ENCODE data around the gene MRPS18A.

Gene MRPS18A

DNA sequence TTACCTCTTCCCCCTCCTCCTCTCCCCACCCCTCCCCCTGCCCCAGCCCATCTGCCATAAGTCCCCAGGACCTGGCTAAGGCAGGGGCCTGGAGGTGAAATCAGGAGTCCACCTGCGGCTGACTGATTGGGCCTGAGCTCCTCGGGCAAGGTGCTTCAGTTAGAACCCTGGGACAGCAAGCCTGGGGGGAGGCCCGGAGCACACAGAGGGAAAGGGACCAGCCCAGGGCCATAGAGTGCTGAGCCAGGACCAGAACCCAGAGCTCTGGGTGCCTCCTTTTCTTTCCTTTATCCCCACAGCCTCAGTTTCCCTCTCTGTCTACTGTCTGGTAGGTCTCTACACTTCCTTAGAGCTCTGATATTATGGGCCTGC, 46.7 kb upstream of the MRPS18A start:
- Histone ChIP-seq H3K79me1 (ENCODE audit: low read depth, low read length) (no peaks in the 10 kb centered on the region), H3K4me2 (ENCODE audit: insufficient read depth, low read length, poor library complexity, severe bottlenecking) (no peak overlapping the region), H3K27ac (replicated peaks; ENCODE audit: low read length) (no peak overlapping the region), H3K18ac (ENCODE audit: low read length) (peak overlapping the region; percentile 77), H3K9me3 (replicated peaks in 1 of 2; ENCODE audit: control insufficient read depth in 2 of 2, insufficient read depth in 1 of 2, low read depth in 1 of 2, low read length in 2 of 2) (no peaks in the 10 kb centered on the region), H3K4me3 (ENCODE audit: low read length in 2 of 2) (no peak overlapping the region), H3K14ac (ENCODE audit: low read length) (no peak overlapping the region), H4K8ac (ENCODE audit: low read depth, low read length) (no peak overlapping the region), H3K4me1 (ENCODE audit: control insufficient read depth in 2 of 2, insufficient read depth in 1 of 2, low read depth in 1 of 2, low read length in 2 of 2) (peaks cover 0 to 3% of the 10 kb centered on the region in 2 donors), H2AFZ (ENCODE audit: low read length) (no peak overlapping the region), H2BK120ac (ENCODE audit: low read depth, low read length) (no peak overlapping the region), H4K91ac (ENCODE audit: low read depth, low read length, poor library complexity) (no peak overlapping the region), H2AK5ac (ENCODE audit: low read depth, low read length) (peak overlapping the region; percentile 44), H3K4ac (ENCODE audit: low read length) (no peak overlapping the region), H2BK15ac (ENCODE audit: low read length) (no peak overlapping the region), H2BK12ac (ENCODE audit: low read length) (no peak overlapping the region), H3K27me3 (ENCODE audit: control insufficient read depth in 3 of 3, insufficient read depth in 3 of 3, low read depth in 1 of 3, low read length in 3 of 3) (peaks cover 0 to 8% (median 0%) of the 10 kb centered on the region in 3 experiments), H3K36me3 (replicated peaks in 1 of 2; ENCODE audit: control insufficient read depth in 2 of 2, insufficient read depth in 2 of 2, low read length in 2 of 2) (no peaks in the 10 kb centered on the region), H3K9ac (ENCODE audit: low read depth, low read length, poor library complexity) (no peak overlapping the region), H2BK5ac (ENCODE audit: low read length) (no peak overlapping the region), H3K23ac (ENCODE audit: low read depth, low read length, poor library complexity) (no peak overlapping the region)
- no peak for DNase-seq (ENCODE audit: low spot score)
- WGBS, 2 donors (ENCODE audit: extremely low coverage in 2 of 2, insufficient read length in 2 of 2, insufficient replicate concordance in 1 of 2), result no CpG with 5 or more reads among the region's 3 CpGs

DNA sequence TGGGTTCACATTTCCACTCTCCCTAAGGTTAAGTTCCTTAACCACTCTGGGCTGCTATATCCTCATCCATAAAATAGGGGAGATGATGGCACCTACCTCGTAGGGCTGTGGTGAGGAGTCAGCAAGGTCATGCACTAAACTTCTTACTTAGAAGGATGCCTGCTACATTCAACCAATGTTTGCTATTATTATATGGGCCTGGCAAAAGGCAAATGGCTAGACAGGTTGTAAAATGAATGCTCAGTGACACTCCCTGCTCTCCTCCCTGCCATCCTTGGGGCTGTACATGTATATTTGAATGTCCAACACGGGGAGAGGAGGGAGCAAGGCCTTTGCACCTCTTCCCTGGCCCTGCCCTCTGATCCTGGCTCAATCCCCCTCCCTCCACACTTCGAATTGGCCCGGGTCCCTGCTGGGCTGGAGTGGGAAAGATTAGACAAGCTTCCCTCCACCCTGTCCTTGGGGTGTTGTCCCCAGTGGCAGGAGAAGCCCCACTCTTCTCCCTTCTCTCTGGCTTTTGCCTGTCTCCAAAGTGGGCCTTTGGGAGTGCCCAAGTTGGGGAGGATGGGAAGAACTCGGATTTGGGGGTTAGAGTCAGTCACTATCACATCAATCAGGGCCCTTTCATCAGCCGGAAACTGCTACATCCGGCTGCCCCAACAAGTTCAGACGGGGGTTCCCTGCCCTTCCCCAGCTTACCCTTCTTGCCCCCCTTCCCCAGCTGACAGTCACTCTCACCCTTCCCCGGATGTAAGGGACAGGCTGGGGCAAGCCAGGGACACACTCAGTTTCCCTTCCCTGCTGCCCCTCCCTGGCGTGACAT, 46.1 kb upstream of the MRPS18A start:
- Histone ChIP-seq H2BK120ac (ENCODE audit: low read depth, low read length) (no peak overlapping the region), H4K8ac (ENCODE audit: low read depth, low read length) (no peak overlapping the region), H3K27ac (replicated peaks; ENCODE audit: low read length) (no peak overlapping the region), H3K4me1 (ENCODE audit: control insufficient read depth in 2 of 2, insufficient read depth in 1 of 2, low read depth in 1 of 2, low read length in 2 of 2) (peaks cover 0 to 2% of the 10 kb centered on the region in 2 donors), H3K23ac (ENCODE audit: low read depth, low read length, poor library complexity) (no peak overlapping the region), H3K79me1 (ENCODE audit: low read depth, low read length) (no peaks in the 10 kb centered on the region), H3K4me2 (ENCODE audit: insufficient read depth, low read length, poor library complexity, severe bottlenecking) (no peak overlapping the region), H3K4ac (ENCODE audit: low read length) (no peak overlapping the region), H2AFZ (ENCODE audit: low read length) (no peak overlapping the region), H2BK15ac (ENCODE audit: low read length) (no peak overlapping the region), H4K91ac (ENCODE audit: low read depth, low read length, poor library complexity) (no peak overlapping the region), H3K4me3 (ENCODE audit: low read length in 2 of 2) (no peak overlapping the region), H3K9me3 (replicated peaks in 1 of 2; ENCODE audit: control insufficient read depth in 2 of 2, insufficient read depth in 1 of 2, low read depth in 1 of 2, low read length in 2 of 2) (no peaks in the 10 kb centered on the region), H2BK5ac (ENCODE audit: low read length) (no peak overlapping the region), H2BK12ac (ENCODE audit: low read length) (no peak overlapping the region), H2AK5ac (ENCODE audit: low read depth, low read length) (peak overlapping the region; percentile 44), H3K9ac (ENCODE audit: low read depth, low read length, poor library complexity) (no peak overlapping the region), H3K27me3 (ENCODE audit: control insufficient read depth in 3 of 3, insufficient read depth in 3 of 3, low read depth in 1 of 3, low read length in 3 of 3) (peaks cover 0 to 8% (median 0%) of the 10 kb centered on the region in 3 experiments), H3K36me3 (replicated peaks in 1 of 2; ENCODE audit: control insufficient read depth in 2 of 2, insufficient read depth in 2 of 2, low read length in 2 of 2) (no peaks in the 10 kb centered on the region), H3K18ac (ENCODE audit: low read length) (peak overlapping the region; percentile 84), H3K14ac (ENCODE audit: low read length) (no peak overlapping the region)
- DNase-seq (ENCODE audit: low spot score), result no peak
- WGBS, 2 donors (ENCODE audit: extremely low coverage in 2 of 2, insufficient read length in 2 of 2, insufficient replicate concordance in 1 of 2), result no CpG with 5 or more reads among the region's 10 CpGs

DNA sequence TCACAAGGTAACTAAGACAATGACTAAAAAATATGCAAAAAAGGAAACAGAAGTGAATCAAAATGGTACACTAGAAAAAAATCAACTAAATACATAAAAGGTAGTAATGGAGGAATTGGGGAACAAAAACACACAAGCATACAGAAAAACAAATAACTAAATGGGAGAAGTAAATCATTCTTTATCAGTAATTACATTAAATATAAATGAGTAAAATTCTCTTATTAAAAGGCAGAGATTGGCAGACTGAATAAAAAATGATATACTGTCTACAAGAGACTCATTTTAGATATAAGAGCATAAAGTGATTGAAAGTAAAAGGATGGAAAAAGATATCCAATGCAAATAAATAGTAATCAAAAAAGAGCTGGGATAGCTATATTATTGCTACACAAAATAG, 43.0 kb upstream of the MRPS18A start:
- H3K9ac ChIP-seq (ENCODE audit: low read depth, low read length, poor library complexity), result no peak overlapping the region
- H2AK5ac ChIP-seq (ENCODE audit: low read depth, low read length), result no peak overlapping the region
- peaks cover 0 to 13% (median 0%) of the 10 kb centered on the region in 3 experiments for H3K27me3 ChIP-seq (ENCODE audit: control insufficient read depth in 3 of 3, insufficient read depth in 3 of 3, low read depth in 1 of 3, low read length in 3 of 3)
- H2BK15ac ChIP-seq (ENCODE audit: low read length), result no peak overlapping the region
- no peak overlapping the region for H2BK120ac ChIP-seq (ENCODE audit: low read depth, low read length)
- H3K23ac ChIP-seq (ENCODE audit: low read depth, low read length, poor library complexity), result no peak overlapping the region
- H3K27ac ChIP-seq (replicated peaks; ENCODE audit: low read length), result no peak overlapping the region
- no peak for DNase-seq (ENCODE audit: low spot score)
- no peak overlapping the region for H3K4ac ChIP-seq (ENCODE audit: low read length)
- H3K4me2 ChIP-seq (ENCODE audit: insufficient read depth, low read length, poor library complexity, severe bottlenecking), result no peak overlapping the region
- no peak overlapping the region for H2BK5ac ChIP-seq (ENCODE audit: low read length)
- no peak overlapping the region for H3K14ac ChIP-seq (ENCODE audit: low read length)
- no peaks in the 10 kb centered on the region for H3K4me1 ChIP-seq (ENCODE audit: control insufficient read depth in 2 of 2, insufficient read depth in 1 of 2, low read depth in 1 of 2, low read length in 2 of 2)
- H3K79me1 ChIP-seq (ENCODE audit: low read depth, low read length), result no peaks in the 10 kb centered on the region
- no peaks in the 10 kb centered on the region for H3K9me3 ChIP-seq (replicated peaks in 1 of 2; ENCODE audit: control insufficient read depth in 2 of 2, insufficient read depth in 1 of 2, low read depth in 1 of 2, low read length in 2 of 2)
- no peak overlapping the region for H3K4me3 ChIP-seq (ENCODE audit: low read length in 2 of 2)
- no peak overlapping the region for H2BK12ac ChIP-seq (ENCODE audit: low read length)
- no peak overlapping the region for H4K8ac ChIP-seq (ENCODE audit: low read depth, low read length)
- H3K36me3 ChIP-seq (replicated peaks in 1 of 2; ENCODE audit: control insufficient read depth in 2 of 2, insufficient read depth in 2 of 2, low read length in 2 of 2), result no peaks in the 10 kb centered on the region
- no peak overlapping the region for H2AFZ ChIP-seq (ENCODE audit: low read length)
- H4K91ac ChIP-seq (ENCODE audit: low read depth, low read length, poor library complexity), result no peak overlapping the region
- H3K18ac ChIP-seq (ENCODE audit: low read length), result no peak overlapping the region

DNA sequence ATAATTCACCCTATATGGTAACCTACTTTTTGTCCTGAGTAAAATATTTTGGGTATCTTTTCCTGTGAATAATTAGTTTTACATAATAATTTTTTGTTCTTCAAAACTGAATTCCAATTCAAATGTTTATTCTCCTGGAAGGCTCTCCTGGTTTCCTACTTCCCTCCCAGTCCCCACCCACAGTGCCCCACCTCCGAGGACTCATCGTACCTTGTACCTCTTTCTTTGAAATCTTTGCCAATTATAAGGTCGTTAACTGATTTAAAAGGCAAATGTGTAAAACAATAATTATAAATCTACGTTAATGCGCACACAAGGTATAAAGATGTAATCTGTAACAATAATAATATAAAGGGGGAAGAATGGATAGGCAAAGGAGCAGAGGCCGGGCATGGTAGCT, 41.9 kb upstream of the MRPS18A start:
- Histone ChIP-seq H3K4me3 (ENCODE audit: low read length in 2 of 2) (no peak overlapping the region), H2AK5ac (ENCODE audit: low read depth, low read length) (no peak overlapping the region), H3K27me3 (ENCODE audit: control insufficient read depth in 3 of 3, insufficient read depth in 3 of 3, low read depth in 1 of 3, low read length in 3 of 3) (peaks cover 0 to 13% (median 0%) of the 10 kb centered on the region in 3 experiments), H3K36me3 (replicated peaks in 1 of 2; ENCODE audit: control insufficient read depth in 2 of 2, insufficient read depth in 2 of 2, low read length in 2 of 2) (no peaks in the 10 kb centered on the region), H2BK15ac (ENCODE audit: low read length) (no peak overlapping the region), H3K18ac (ENCODE audit: low read length) (no peak overlapping the region), H3K14ac (ENCODE audit: low read length) (no peak overlapping the region), H2BK5ac (ENCODE audit: low read length) (no peak overlapping the region), H2BK12ac (ENCODE audit: low read length) (no peak overlapping the region), H3K9me3 (replicated peaks in 1 of 2; ENCODE audit: control insufficient read depth in 2 of 2, insufficient read depth in 1 of 2, low read depth in 1 of 2, low read length in 2 of 2) (no peaks in the 10 kb centered on the region), H4K8ac (ENCODE audit: low read depth, low read length) (no peak overlapping the region), H3K27ac (replicated peaks; ENCODE audit: low read length) (no peak overlapping the region), H2AFZ (ENCODE audit: low read length) (no peak overlapping the region), H4K91ac (ENCODE audit: low read depth, low read length, poor library complexity) (no peak overlapping the region), H2BK120ac (ENCODE audit: low read depth, low read length) (no peak overlapping the region), H3K23ac (ENCODE audit: low read depth, low read length, poor library complexity) (no peak overlapping the region), H3K4me2 (ENCODE audit: insufficient read depth, low read length, poor library complexity, severe bottlenecking) (no peak overlapping the region), H3K4me1 (ENCODE audit: control insufficient read depth in 2 of 2, insufficient read depth in 1 of 2, low read depth in 1 of 2, low read length in 2 of 2) (no peaks in the 10 kb centered on the region), H3K9ac (ENCODE audit: low read depth, low read length, poor library complexity) (no peak overlapping the region), H3K79me1 (ENCODE audit: low read depth, low read length) (no peaks in the 10 kb centered on the region), H3K4ac (ENCODE audit: low read length) (no peak overlapping the region)
- DNase-seq (ENCODE audit: low spot score), result no peak
- no CpG with 5 or more reads among the region's 6 CpGs for WGBS, 2 donors (ENCODE audit: extremely low coverage in 2 of 2, insufficient read length in 2 of 2, insufficient replicate concordance in 1 of 2)

Data from neuronal stem cell (in vitro differentiated cells).